Stimulated activated memory B cell treated with anti-CD40 and anti-IgM and Interleukin-4, amounts not matched to agents 10 μg/mL and 1 μg/mL and 100 μg/mL, for 72 hours (primary cell): ENCODE results near the gene MFSD2A.
"Not testable (repeated sequence)": the region's sequence is repeated elsewhere in the genome, so short reads cannot be mapped to it uniquely, and the experiment has no call there.

Source experiments
- ATAC-seq: fragments of 150-1000 bp; cut with Tn5 transposase; 2 replicates; pipeline ENCODE4 v1.10.0; 2021
- H3K27ac Mint-ChIP-seq: one replicate; pipeline ENCODE4 v1.8.0; 2022; ENCODE audit warnings: mild to moderate bottlenecking, mixed read lengths
- H3K27me3 Mint-ChIP-seq: one replicate; pipeline ENCODE4 v1.8.0; 2022; ENCODE audit warnings: mixed read lengths
- H3K36me3 Mint-ChIP-seq: one replicate; pipeline ENCODE4 v1.8.0; 2022; ENCODE audit warnings: mixed read lengths
- H3K4me1 Mint-ChIP-seq: one replicate; pipeline ENCODE4 v1.8.0; 2022; ENCODE audit warnings: mixed read lengths
- H3K4me3 Mint-ChIP-seq: one replicate; pipeline ENCODE4 v1.8.0; 2022; ENCODE audit warnings: mild to moderate bottlenecking, moderate library complexity, mixed read lengths
- H3K9me3 Mint-ChIP-seq: one replicate; pipeline ENCODE4 v1.8.0; 2022; ENCODE audit warnings: mixed read lengths

MFSD2A gene

GRCh38 chr1:39996396-39997004 lies 41.6 kb downstream of the MFSD2A start:
- no peaks in the 10 kb centered on the region for H3K36me3 Mint-ChIP-seq
- peak; percentile 27 for ATAC-seq

DNA sequence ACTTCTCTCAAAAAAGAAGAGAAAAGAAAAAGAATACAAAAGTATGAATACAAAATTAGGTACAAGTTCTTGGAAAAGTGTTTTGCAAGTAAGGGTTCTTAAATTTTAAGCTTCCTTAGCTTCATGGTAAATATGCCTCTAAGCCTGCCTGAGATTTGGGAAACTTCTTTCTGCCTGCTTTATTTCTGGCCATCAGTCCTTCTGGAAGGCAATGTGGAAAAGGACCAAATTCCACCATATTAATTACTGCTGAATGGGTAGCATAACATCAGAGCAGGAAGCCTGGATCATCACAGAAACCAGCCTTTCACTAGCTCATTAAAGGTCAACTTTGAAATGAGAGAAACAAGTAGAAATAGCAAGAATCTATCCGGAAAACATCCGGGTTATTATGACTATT lies 46.5 kb downstream of the MFSD2A start:
- ATAC-seq = no peak
- Mint-ChIP-seq H3K4me1 (peaks cover 45% of the 10 kb centered on the region), H3K9me3 (peaks cover 3% of the 10 kb centered on the region), H3K36me3 (no peaks in the 10 kb centered on the region), H3K27me3 (no peaks in the 10 kb centered on the region), H3K4me3 (no peak overlapping the region), H3K27ac (peak overlapping the region; percentile 42)

More at GRCh38 chr1:39996396-39997004, 41.6 kb downstream of the MFSD2A start:
- H3K4me3 Mint-ChIP-seq = no peak overlapping the region
- peaks cover 33% of the 10 kb centered on the region for H3K4me1 Mint-ChIP-seq
- no peak overlapping the region for H3K27ac Mint-ChIP-seq
- H3K27me3 Mint-ChIP-seq = no peaks in the 10 kb centered on the region
- H3K9me3 Mint-ChIP-seq = no peaks in the 10 kb centered on the region

DNA sequence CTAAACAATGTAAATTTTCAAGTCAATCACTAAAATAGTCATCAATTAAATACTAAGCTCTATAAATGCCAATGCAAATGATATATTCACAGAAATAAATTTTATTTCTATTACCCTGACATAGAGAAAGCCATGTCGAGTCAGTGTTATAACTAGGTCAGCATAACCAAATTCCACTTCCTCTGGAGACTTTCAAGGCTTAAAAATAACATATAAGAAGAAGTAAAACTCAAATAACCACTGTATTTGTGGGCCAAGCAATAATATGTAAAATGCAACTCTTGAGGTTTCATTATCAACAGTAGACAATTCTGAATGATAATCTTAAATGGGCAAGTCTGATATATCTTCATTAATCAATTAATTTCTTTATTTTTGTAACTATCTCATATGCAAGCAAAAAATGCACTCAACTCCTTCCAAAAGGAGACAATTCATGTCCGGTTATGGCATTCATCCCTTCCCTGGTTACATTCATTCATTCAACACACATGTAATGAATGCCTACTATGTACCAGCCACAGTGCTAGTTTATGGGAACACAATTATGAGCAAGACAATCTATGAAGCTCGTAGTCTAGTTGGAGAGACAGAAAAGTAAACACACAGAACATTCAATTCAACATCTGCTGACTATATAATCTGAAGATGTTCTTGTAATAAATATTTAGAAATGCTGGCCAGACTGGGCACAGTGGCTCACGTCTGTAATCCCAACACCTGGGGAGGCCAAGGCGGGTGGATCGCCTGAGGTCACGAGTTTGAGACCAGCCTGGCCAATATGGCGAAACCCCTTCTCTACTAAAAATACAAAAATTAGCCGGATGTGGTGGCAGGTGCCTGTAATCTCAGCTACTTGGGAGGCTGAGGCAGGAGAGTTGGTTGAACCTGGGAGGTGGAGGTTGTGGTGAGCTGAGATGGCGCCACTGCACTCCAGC lies 48.5 kb downstream of the MFSD2A start:
- Mint-ChIP-seq H3K4me3 (peak overlapping the region; percentile 41), H3K9me3 (peaks cover 3% of the 10 kb centered on the region), H3K4me1 (peaks cover 39% of the 10 kb centered on the region), H3K27me3 (no peaks in the 10 kb centered on the region), H3K27ac (peak overlapping the region; percentile 46), H3K36me3 (no peaks in the 10 kb centered on the region)
- ATAC-seq = peak; percentile 90

GRCh38 chr1:40004857-40005256 lies 49.9 kb downstream of the MFSD2A start:
- Mint-ChIP-seq H3K9me3 (peaks cover 3% of the 10 kb centered on the region), H3K36me3 (no peaks in the 10 kb centered on the region), H3K4me3 (no peak overlapping the region), H3K4me1 (peaks cover 39% of the 10 kb centered on the region), H3K27ac (no peak overlapping the region), H3K27me3 (no peaks in the 10 kb centered on the region)
- no peak for ATAC-seq

- H3K36me3 Mint-ChIP-seq, H3K9me3 Mint-ChIP-seq, H3K4me3 Mint-ChIP-seq, H3K27me3 Mint-ChIP-seq, ATAC-seq, H3K27ac Mint-ChIP-seq: not testable (repeated sequence)
- H3K4me1 Mint-ChIP-seq = peaks cover 20% of the 10 kb centered on the region
Measured at GRCh38 chr1:40007481-40008034, 52.6 kb downstream of the MFSD2A start.

- H3K36me3 Mint-ChIP-seq = no peaks in the 10 kb centered on the region
- no peak for ATAC-seq
Measured at GRCh38 chr1:40011198-40011597, 56.3 kb downstream of the MFSD2A start.

DNA sequence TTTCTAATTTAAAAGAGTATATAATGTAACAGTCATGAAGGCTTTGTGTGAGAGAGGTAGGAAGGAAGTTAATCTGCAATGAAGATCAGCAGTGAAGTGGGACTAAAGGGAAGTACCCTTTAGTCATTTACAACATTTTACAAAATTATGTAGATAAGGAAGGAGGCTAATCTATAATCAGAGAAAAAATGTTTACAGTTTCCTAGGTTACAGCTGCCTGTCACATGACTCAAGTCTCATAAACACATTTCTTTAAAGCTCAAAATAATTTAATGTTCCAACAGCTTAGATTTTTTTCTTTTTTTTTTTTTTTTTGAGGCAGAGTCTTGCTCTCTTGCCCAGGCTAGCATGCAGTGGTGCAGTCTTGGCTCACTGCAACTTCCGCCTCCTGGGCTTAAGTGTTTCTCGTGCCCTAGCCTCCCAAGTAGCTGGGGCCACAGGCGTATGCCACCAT lies 59.3 kb downstream of the MFSD2A start:
- Mint-ChIP-seq H3K36me3 (no peaks in the 10 kb centered on the region), H3K4me1 (peaks cover 11% of the 10 kb centered on the region), H3K27ac (no peak overlapping the region), H3K27me3 (no peaks in the 10 kb centered on the region), H3K4me3 (no peak overlapping the region), H3K9me3 (peaks cover 6% of the 10 kb centered on the region)
- peak; percentile 68 for ATAC-seq

More at GRCh38 chr1:40011198-40011597, 56.3 kb downstream of the MFSD2A start:
- Mint-ChIP-seq H3K27ac (no peak overlapping the region), H3K27me3 (no peaks in the 10 kb centered on the region), H3K4me1 (peaks cover 11% of the 10 kb centered on the region), H3K4me3 (no peak overlapping the region), H3K9me3 (peaks cover 6% of the 10 kb centered on the region)

DNA sequence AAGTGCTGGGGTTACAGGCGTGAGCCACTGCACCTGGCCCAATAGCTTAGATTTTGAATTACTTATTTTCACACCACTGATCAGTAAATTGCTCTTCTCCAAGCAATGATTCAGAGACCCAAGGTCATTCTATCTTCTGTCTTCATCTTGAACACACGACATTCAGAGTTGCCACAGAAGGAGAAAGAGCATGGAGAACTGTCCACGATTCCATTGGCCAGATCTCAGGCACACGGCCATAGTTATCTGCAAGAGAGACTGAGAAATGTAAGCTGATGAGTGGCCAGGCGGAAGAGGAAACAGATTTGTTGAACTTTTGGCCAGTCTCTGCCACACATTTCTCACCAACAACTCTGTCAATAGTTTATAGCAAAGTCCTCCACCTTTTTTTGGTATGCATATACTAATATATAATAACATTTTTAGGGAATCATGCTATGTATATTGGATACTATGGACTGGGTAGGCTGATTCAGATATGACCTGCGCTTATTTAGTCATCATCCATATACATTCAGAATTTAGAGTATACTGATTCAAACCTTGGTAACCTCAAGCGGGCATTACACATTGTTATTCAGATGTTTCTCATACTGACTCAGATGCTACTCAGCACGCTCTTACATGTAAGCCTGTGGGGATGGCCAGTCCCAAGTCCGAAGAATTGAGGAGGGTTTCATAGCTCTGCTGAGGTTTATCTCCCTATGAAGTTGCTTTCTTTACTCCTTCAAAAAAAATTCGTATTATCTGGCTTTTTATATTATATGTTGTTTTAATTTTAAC lies 60.1 kb downstream of the MFSD2A start:
- ATAC-seq = no peak
- Mint-ChIP-seq H3K27me3 (no peaks in the 10 kb centered on the region), H3K27ac (no peak overlapping the region), H3K36me3 (no peaks in the 10 kb centered on the region), H3K4me1 (peaks cover 11% of the 10 kb centered on the region), H3K4me3 (no peak overlapping the region), H3K9me3 (peaks cover 6% of the 10 kb centered on the region)

- peaks cover 2% of the 10 kb centered on the region for H3K9me3 Mint-ChIP-seq
- no peak for ATAC-seq
- H3K27ac Mint-ChIP-seq = no peak overlapping the region
Measured at GRCh38 chr1:40017951-40018575, 63.1 kb downstream of the MFSD2A start.

More at GRCh38 chr1:40017951-40018575, 63.1 kb downstream of the MFSD2A start:
- Mint-ChIP-seq H3K4me3 (no peak overlapping the region), H3K36me3 (no peaks in the 10 kb centered on the region), H3K27me3 (no peaks in the 10 kb centered on the region), H3K4me1 (peaks cover 11% of the 10 kb centered on the region)
